BLaER1 (cell line): ENCODE measurements around the gene ADAMTSL3.

Experiments
- H3K27ac ChIP-seq: shearing (Covaris generic); formaldehyde crosslinking; 2 replicates; pipeline ENCODE4 v1.8.1; 2022
- H3K27me3 ChIP-seq: shearing (Covaris generic); formaldehyde crosslinking; 2 replicates; pipeline ENCODE4 v1.8.1; 2022
- H3K36me3 ChIP-seq: shearing (Covaris generic); formaldehyde crosslinking; 2 replicates; pipeline ENCODE4 v1.8.1; 2022
- H3K4me1 ChIP-seq: shearing (Covaris generic); formaldehyde crosslinking; 2 replicates; pipeline ENCODE4 v1.8.1; 2022
- H3K4me2 ChIP-seq: shearing (Covaris generic); formaldehyde crosslinking; 2 replicates; pipeline ENCODE4 v1.8.1; 2022
- H3K4me3 ChIP-seq: shearing (Covaris generic); formaldehyde crosslinking; 2 replicates; pipeline ENCODE4 v1.8.1; 2022
- H3K9ac ChIP-seq: shearing (Covaris generic); formaldehyde crosslinking; 2 replicates; pipeline ENCODE4 v1.8.1; 2022
- H3K9me3 ChIP-seq: shearing (Covaris generic); formaldehyde crosslinking; 2 replicates; pipeline ENCODE4 v1.8.1; 2022
- H4K20me1 ChIP-seq: shearing (Covaris generic); formaldehyde crosslinking; 2 replicates; pipeline ENCODE4 v1.8.1; 2022
- Cebpa-rat ChIP-seq: shearing (Covaris generic); IDR thresholded peaks from 2 replicates; pipeline ENCODE4 v1.8.1; 2022

Gene ADAMTSL3

DNA sequence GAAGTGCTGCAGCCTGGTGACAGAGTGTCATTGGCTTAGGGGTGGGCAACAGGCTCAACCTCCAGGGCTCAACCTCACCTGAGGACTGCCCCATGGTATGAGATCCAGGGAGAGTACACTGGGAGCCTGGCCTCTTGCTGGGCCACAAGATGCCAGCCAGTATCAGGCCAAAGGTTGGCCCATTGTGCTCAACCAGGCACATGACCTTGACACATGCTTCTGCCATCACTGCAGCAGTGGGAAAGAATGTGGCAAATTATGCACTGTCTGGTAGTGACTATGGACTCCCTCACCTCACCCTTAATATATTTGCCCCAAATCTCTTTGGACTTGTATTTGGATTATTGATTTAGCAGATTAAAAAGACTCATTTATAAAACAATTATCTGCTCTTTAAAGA, 347.7 kb downstream of the ADAMTSL3 start:
- Histone ChIP-seq H3K9me3 (no peaks in the 10 kb centered on the region), H3K36me3 (no peaks in the 10 kb centered on the region), H3K27ac (no peak overlapping the region), H3K4me1 (no peaks in the 10 kb centered on the region), H3K9ac (no peak overlapping the region), H3K4me2 (no peak overlapping the region), H4K20me1 (no peaks in the 10 kb centered on the region), H3K4me3 (no peak overlapping the region), H3K27me3 (no peaks in the 10 kb centered on the region)
- no peak for TF ChIP-seq Cebpa-rat

DNA sequence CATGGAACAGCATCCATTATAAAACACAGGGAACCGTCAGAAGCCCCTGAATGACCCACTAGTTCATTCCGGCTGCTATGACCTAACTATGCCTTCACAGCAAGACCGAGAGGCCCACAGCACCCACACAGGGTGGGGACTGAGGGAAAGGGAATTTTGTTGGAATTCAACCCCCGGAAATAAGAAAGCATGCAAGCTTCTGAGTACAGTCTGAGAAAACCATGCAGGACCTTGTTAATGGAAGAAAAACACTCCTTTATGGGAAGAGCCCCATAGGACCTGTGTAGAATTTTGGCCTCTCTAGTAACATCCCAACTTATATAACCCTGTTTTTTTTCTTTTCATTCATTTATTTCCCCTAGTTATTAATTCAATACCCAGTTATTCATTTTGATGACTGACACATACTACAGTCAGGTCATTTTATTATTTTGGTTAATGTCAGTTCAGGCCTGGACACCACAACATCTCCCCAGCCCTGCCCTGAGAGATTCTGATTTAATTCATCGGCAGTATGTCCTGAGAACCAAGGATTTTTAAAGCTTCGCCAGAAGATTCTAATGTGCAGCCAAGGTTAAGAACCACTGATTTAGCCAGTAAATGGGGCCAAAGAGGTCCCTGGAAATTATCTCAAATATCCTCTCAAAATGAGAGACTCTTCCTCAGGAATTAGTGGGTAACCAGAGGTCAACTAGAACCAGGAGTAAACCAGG, 350.0 kb downstream of the ADAMTSL3 start:
- H3K27me3 ChIP-seq = no peaks in the 10 kb centered on the region
- H3K9ac ChIP-seq = no peak overlapping the region
- H4K20me1 ChIP-seq = no peaks in the 10 kb centered on the region
- H3K4me2 ChIP-seq = no peak overlapping the region
- no peaks in the 10 kb centered on the region for H3K4me1 ChIP-seq
- no peak overlapping the region for H3K27ac ChIP-seq
- H3K36me3 ChIP-seq = no peaks in the 10 kb centered on the region
- H3K4me3 ChIP-seq = no peak overlapping the region
- no peaks in the 10 kb centered on the region for H3K9me3 ChIP-seq
- TF ChIP-seq Cebpa-rat = no peak

DNA sequence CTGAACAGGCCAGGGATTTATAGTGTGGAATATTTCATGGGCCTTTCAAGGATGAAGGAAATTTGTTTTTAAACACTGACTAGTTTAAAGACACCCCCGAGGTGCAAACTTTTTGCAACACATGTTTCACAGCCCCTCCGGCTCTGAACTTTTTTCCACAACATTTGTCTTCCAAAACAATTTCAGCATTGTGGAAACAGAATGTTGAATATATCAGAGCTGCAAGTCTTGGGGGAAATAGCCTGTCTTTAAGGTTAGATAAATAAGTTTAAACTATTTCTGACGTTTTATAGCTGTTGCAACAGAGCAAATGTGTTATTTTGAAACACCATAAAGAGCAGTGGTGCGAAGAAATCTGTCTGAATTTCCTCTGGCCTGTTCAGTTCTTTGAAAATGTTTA, 352.5 kb downstream of the ADAMTSL3 start:
- Histone ChIP-seq H3K27me3 (no peaks in the 10 kb centered on the region), H3K9me3 (no peaks in the 10 kb centered on the region), H3K36me3 (no peaks in the 10 kb centered on the region), H4K20me1 (no peaks in the 10 kb centered on the region), H3K9ac (no peak overlapping the region), H3K4me3 (no peak overlapping the region), H3K4me1 (no peaks in the 10 kb centered on the region), H3K4me2 (no peak overlapping the region), H3K27ac (no peak overlapping the region)
- TF ChIP-seq Cebpa-rat = no peak

DNA sequence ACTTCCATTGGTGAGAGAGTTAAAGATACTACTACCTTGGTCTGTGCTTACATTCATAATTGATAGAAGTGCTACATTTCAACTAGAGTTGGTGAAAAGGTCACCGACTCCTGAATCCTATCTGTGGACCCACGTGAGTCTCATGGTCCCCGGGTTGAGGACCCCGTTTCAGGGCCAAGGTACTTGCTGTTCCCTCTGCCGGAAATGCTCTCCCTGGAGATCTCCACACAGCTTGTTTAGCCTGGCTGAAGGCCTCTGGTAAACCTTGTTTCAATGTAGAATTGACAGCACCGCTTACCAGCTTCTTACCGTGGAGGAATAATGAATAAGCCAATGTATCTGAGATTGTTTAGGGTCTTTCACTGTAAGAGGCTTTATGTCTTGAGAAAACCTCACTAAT, 355.7 kb downstream of the ADAMTSL3 start:
- H3K27ac ChIP-seq = no peak overlapping the region
- H3K9ac ChIP-seq = no peak overlapping the region

DNA sequence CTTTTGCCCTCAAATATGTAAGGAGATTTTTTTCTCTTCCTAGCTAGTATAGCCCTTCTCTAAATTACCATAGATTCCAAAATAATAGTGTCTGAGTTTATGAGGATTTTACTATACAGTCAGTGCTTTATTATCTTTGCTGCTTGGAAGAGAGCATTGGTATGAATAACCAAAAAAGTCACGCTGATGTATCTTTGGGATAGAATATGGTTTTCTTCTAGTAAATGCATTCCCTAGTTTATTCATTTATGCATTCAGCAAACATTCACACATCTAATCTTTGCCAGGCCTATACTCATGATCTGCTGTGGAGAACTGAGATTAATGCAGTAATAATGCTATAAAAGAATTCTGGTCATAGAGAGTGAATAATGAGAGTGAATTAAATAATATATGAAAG, 356.3 kb downstream of the ADAMTSL3 start:
- Histone ChIP-seq H3K4me1 (no peaks in the 10 kb centered on the region), H3K4me3 (no peak overlapping the region), H4K20me1 (no peaks in the 10 kb centered on the region), H3K27ac (no peak overlapping the region), H3K27me3 (no peaks in the 10 kb centered on the region), H3K9me3 (peaks cover 9% of the 10 kb centered on the region; the same call in 1 of the 2 replicates), H3K9ac (no peak overlapping the region), H3K4me2 (no peak overlapping the region), H3K36me3 (no peaks in the 10 kb centered on the region)
- no peak for TF ChIP-seq Cebpa-rat

More for the DNA sequence above, 355.7 kb downstream of the ADAMTSL3 start:
- peaks cover 9% of the 10 kb centered on the region; the same call in 1 of the 2 replicates for H3K9me3 ChIP-seq
- no peak for TF ChIP-seq Cebpa-rat
- no peak overlapping the region for H3K4me2 ChIP-seq
- no peaks in the 10 kb centered on the region for H3K27me3 ChIP-seq
- H3K4me3 ChIP-seq = no peak overlapping the region
- H3K4me1 ChIP-seq = no peaks in the 10 kb centered on the region
- no peaks in the 10 kb centered on the region for H4K20me1 ChIP-seq
- no peaks in the 10 kb centered on the region for H3K36me3 ChIP-seq

DNA sequence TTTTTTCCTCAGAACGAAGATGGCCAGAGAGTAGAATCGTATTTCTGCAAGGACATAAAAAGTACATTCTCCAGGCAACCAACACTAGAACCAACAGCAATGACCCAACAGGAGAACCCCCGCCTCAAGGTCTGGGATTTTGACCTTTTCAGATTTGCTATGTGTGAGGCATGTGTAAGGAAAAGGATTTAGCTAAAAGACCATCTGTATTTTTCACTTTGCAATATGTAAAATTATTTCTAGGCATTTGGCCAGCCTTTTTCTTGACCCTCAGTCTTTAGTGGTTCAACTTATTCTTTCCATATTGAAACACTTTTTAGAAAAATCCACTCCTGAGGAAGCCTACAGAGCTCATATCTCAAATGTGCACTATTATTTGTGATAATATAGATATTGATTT, 362.4 kb downstream of the ADAMTSL3 start:
- no peaks in the 10 kb centered on the region for H3K36me3 ChIP-seq
- no peak overlapping the region for H3K4me3 ChIP-seq
- peaks cover 9% of the 10 kb centered on the region; the same call in 1 of the 2 replicates for H3K9me3 ChIP-seq
- no peaks in the 10 kb centered on the region for H3K4me1 ChIP-seq
- no peaks in the 10 kb centered on the region for H3K27me3 ChIP-seq
- no peak overlapping the region for H3K27ac ChIP-seq
- H3K9ac ChIP-seq = no peak overlapping the region
- H3K4me2 ChIP-seq = no peak overlapping the region
- H4K20me1 ChIP-seq = no peaks in the 10 kb centered on the region
- no peak for TF ChIP-seq Cebpa-rat

DNA sequence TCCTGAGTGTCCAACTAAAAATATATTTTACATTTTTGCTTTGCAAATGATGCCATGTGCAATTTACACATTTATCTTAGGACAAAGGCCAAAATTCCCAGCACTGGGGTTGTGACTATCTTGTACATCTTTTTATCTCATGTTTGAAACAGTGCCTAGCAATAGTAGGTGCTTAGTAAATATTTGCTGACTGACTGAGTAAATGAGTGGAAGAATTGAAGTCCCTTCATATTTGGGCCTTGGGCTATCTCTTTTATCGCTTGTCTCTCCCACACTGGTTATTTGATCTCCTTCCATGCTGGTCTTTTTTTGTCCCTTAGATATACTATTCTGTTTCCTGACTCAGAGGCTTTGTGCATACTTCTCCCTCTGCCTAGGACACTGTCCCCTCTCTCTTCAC, 368.6 kb downstream of the ADAMTSL3 start:
- no peaks in the 10 kb centered on the region for H4K20me1 ChIP-seq
- H3K4me1 ChIP-seq = no peaks in the 10 kb centered on the region
- no peak overlapping the region for H3K27ac ChIP-seq
- H3K27me3 ChIP-seq = no peaks in the 10 kb centered on the region
- no peak for TF ChIP-seq Cebpa-rat
- no peak overlapping the region for H3K9ac ChIP-seq
- 0 out of 2 replicates have a peak, but pooled peaks cover 5% of the 10 kb centered on the region for H3K9me3 ChIP-seq
- no peaks in the 10 kb centered on the region for H3K36me3 ChIP-seq
- no peak overlapping the region for H3K4me2 ChIP-seq
- H3K4me3 ChIP-seq = no peak overlapping the region

DNA sequence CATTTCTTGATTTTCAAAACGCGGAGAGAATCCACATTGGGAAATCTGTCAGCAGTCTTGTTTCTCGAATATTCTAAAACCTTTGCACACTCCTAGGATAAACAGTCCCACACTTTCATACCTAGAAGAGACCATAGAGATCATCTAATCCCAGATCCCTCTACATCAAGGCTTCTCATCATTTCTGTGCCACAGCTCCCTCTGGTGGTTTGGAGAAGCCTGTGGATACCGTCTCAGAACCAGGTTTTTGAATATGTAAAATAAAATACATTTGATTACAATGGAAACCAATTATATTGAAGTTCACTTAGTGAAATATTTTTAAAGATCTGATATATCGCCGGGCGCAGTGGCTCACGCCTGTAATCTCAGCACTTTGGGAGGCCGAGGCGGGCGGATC, 369.7 kb downstream of the ADAMTSL3 start:
- Histone ChIP-seq H3K9ac (no peak overlapping the region), H3K9me3 (0 out of 2 replicates have a peak, but pooled peaks cover 5% of the 10 kb centered on the region), H3K27ac (no peak overlapping the region), H3K4me1 (no peaks in the 10 kb centered on the region), H3K4me2 (no peak overlapping the region), H3K36me3 (no peaks in the 10 kb centered on the region), H3K27me3 (no peaks in the 10 kb centered on the region), H4K20me1 (no peaks in the 10 kb centered on the region), H3K4me3 (no peak overlapping the region)
- no peak for TF ChIP-seq Cebpa-rat

DNA sequence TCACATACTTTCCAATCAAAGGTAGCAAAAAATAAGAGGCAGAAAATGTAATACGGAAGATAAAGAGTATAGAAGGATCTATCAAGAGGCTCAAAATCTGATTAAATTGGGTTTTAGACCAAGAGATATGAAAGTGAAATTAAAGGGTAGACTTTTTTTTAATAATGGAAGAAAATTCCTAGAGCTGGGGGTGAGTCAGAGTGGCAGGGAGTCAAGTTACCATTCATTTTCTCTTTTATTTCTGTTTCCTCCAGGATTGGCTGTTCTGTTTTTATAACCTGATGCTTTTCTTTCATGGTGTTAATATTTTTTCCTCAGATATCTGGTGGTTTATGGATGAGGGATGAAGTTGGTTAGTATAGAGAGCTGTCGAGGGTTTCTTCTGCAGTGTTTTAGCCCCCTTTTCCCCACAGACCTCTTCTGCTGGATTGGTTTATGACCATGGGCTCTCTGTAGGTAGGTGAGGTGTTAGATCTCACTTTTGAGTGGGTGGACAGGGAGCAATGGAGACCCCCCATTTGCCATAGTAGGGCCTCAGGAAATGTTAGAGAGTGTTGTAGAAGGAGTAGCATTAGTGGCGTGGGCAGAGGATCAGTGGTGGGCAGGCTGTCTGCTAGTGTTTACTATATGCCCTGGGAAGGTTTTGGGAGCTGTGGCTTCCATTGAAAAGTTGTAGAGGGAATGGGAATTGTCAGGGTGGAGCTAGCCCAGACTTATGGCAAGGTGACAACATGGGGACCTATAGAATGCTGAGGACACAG, 380.1 kb downstream of the ADAMTSL3 start:
- TF ChIP-seq Cebpa-rat = no peak
- no peak overlapping the region for H3K27ac ChIP-seq
- no peaks in the 10 kb centered on the region for H3K4me1 ChIP-seq
- no peak overlapping the region for H3K9ac ChIP-seq
- no peaks in the 10 kb centered on the region for H3K27me3 ChIP-seq
- H3K36me3 ChIP-seq = no peaks in the 10 kb centered on the region
- H3K9me3 ChIP-seq = 0 out of 2 replicates have a peak, but pooled peaks cover 6% of the 10 kb centered on the region
- H3K4me3 ChIP-seq = no peak overlapping the region
- no peaks in the 10 kb centered on the region for H4K20me1 ChIP-seq
- no peak overlapping the region for H3K4me2 ChIP-seq
